Endodermal cell (in vitro differentiated cells): ENCODE data around the gene DCANP1. TPM values are rescaled to one million over a fixed set of nuclear protein-coding genes. Genes with fewer than 3 reads are reported as not detected.

Experiments
- DNase-seq: peaks from one replicate; pipeline ENCODE4 v3.0.0-alpha.2; 2017
- H3K27ac ChIP-seq: 2 replicates; pipeline ENCODE4 v1.5.1; 2013; ENCODE audit warnings: mild to moderate bottlenecking, low read depth, low read length, moderate library complexity
- H3K27me3 ChIP-seq: 2 replicates; pipeline ENCODE4 v1.6.1; 2013; ENCODE audit warnings: mild to moderate bottlenecking, low read length, moderate library complexity; ENCODE audit not compliant: insufficient read depth, control insufficient read depth, poor library complexity, severe bottlenecking
- H3K36me3 ChIP-seq: 2 replicates; pipeline ENCODE4 v1.7.0; 2013; ENCODE audit warnings: mild to moderate bottlenecking, low read length, moderate library complexity; ENCODE audit not compliant: control insufficient read depth, insufficient read depth
- H3K4me1 ChIP-seq: one replicate; pipeline ENCODE4 v1.7.0; 2013; ENCODE audit warnings: low read length; ENCODE audit not compliant: control insufficient read depth, insufficient read depth
- H3K4me3 ChIP-seq: 2 replicates; pipeline ENCODE4 v1.5.1; 2013; ENCODE audit warnings: mild to moderate bottlenecking, low read length, moderate library complexity
- H3K9ac ChIP-seq: 2 replicates; pipeline ENCODE4 v1.6.1; 2013; ENCODE audit warnings: mild to moderate bottlenecking, low read length, moderate library complexity; ENCODE audit not compliant: poor library complexity, severe bottlenecking; ENCODE audit errors: extremely low read depth
- H3K9me3 ChIP-seq: 2 replicates; pipeline ENCODE4 v1.6.1; 2013; ENCODE audit warnings: mild to moderate bottlenecking, low read length, moderate library complexity; ENCODE audit not compliant: control insufficient read depth
- H3K27ac Mint-ChIP-seq: 2 replicates; pipeline ENCODE4 v1.8.0; 2020; ENCODE audit warnings: mixed read lengths
- H3K27me3 Mint-ChIP-seq: 2 replicates; pipeline ENCODE4 v1.8.0; 2021; ENCODE audit warnings: mild to moderate bottlenecking, mixed read lengths; ENCODE audit not compliant: insufficient read depth
- H3K36me3 Mint-ChIP-seq: 2 replicates; pipeline ENCODE4 v1.8.0; 2020; ENCODE audit warnings: low read depth, mixed read lengths
- H3K4me1 Mint-ChIP-seq: 2 replicates; pipeline ENCODE4 v1.8.0; 2020; ENCODE audit warnings: mixed read lengths
- H3K4me3 Mint-ChIP-seq: 2 replicates; pipeline ENCODE4 v1.8.0; 2020; ENCODE audit warnings: mild to moderate bottlenecking, moderate library complexity, mixed read lengths
- H3K9me3 Mint-ChIP-seq: 2 replicates; pipeline ENCODE4 v1.8.0; 2020; ENCODE audit warnings: mild to moderate bottlenecking, mixed read lengths
- CTCF ChIP-seq: fragments of 200-600 bp; sonication (generic); conservative IDR thresholded peaks from 2 replicates; pipeline ENCODE4 v1.5.0; 2021; ENCODE audit warnings: antibody characterized with exemption, mild to moderate bottlenecking
- WGBS, 2 experiments: methylation state at CpG; one replicate each; pipeline versions ENCODE4 v1.1.5 to v1.1.7; 2013; ENCODE audit warnings: missing lambda C conversion rate in 2 of 2, mixed read lengths in 1 of 2; ENCODE audit not compliant: insufficient coverage in 1 of 2, insufficient read length in 1 of 2; 5-methylcytosine and 5-hydroxymethylcytosine counted together
- total RNA-seq, 2 donors: library from RNA; stranded (reverse); fragmentation: NEBNext Ultra II Directional in 1 of 2; extraction: Animal tissue kit (Norgen Biotek cat#: 25700) in 1 of 2; gene quantifications; 2 replicates in 1 of 2; 3 replicates in 1 of 2; pipeline ENCODE4 v1.2.1, GENCODE V29; 2021

Gene DCANP1
- total RNA-seq, 2 donors from 2014 or later: not detected

GRCh38 chr5:135423846-135424168 is 23.3 kb downstream of the DCANP1 start:
- peaks cover 30% of the 10 kb centered on the region for H3K27me3 Mint-ChIP-seq
- peaks cover 12% of the 10 kb centered on the region for H3K4me1 Mint-ChIP-seq
- no peaks in the 10 kb centered on the region for H3K36me3 Mint-ChIP-seq

GRCh38 chr5:135423146-135423845 is 23.9 kb downstream of the DCANP1 start:
- DNase-seq: peak; percentile 48
- H3K9ac ChIP-seq: no peak overlapping the region
- Mint-ChIP-seq H3K4me3 (no peak overlapping the region), H3K4me1 (peaks cover 12% of the 10 kb centered on the region), H3K27me3 (peaks cover 35% of the 10 kb centered on the region), H3K27ac (peak overlapping the region; percentile 45), H3K9me3 (peaks cover 4% of the 10 kb centered on the region), H3K36me3 (no peaks in the 10 kb centered on the region)
- H3K9me3 ChIP-seq: peaks cover 13% of the 10 kb centered on the region
- no peak for TF ChIP-seq CTCF
- H3K27ac ChIP-seq: no peak overlapping the region
- H3K27me3 ChIP-seq: no peaks in the 10 kb centered on the region
- peak overlapping the region; percentile 54 for H3K4me3 ChIP-seq
- H3K4me1 ChIP-seq: peaks cover 8% of the 10 kb centered on the region
- no peaks in the 10 kb centered on the region for H3K36me3 ChIP-seq
- 71 to 81% methylated on average over 4 to 7 of the region's 7 CpGs for WGBS, 2 experiments

More at GRCh38 chr5:135423846-135424168, 23.3 kb downstream of the DCANP1 start:
- H3K27me3 ChIP-seq: no peaks in the 10 kb centered on the region
- no peaks in the 10 kb centered on the region for H3K36me3 ChIP-seq
- peaks cover 9% of the 10 kb centered on the region for H3K9me3 Mint-ChIP-seq
- H3K27ac ChIP-seq: no peak overlapping the region
- peaks cover 17% of the 10 kb centered on the region for H3K9me3 ChIP-seq
- H3K9ac ChIP-seq: no peak overlapping the region
- no peak overlapping the region for H3K27ac Mint-ChIP-seq
- H3K4me3 ChIP-seq: no peak overlapping the region
- WGBS, 2 experiments: 100% methylated on average over 1 of the region's 1 CpG
- no peak overlapping the region for H3K4me3 Mint-ChIP-seq
- peaks cover 8% of the 10 kb centered on the region for H3K4me1 ChIP-seq
- DNase-seq: no peak
- no peak for TF ChIP-seq CTCF

GRCh38 chr5:135422419-135422818 is 24.7 kb downstream of the DCANP1 start:
- H3K4me3 ChIP-seq: no peak overlapping the region
- H3K9me3 ChIP-seq: peaks cover 4% of the 10 kb centered on the region
- Mint-ChIP-seq H3K27me3 (peaks cover 38% of the 10 kb centered on the region), H3K36me3 (no peaks in the 10 kb centered on the region), H3K4me3 (no peak overlapping the region), H3K27ac (no peak overlapping the region), H3K4me1 (peaks cover 12% of the 10 kb centered on the region), H3K9me3 (no peaks in the 10 kb centered on the region)
- H3K27me3 ChIP-seq: no peaks in the 10 kb centered on the region
- no peak overlapping the region for H3K9ac ChIP-seq
- no peak for DNase-seq
- no peak for TF ChIP-seq CTCF
- H3K27ac ChIP-seq: no peak overlapping the region
- peaks cover 8% of the 10 kb centered on the region for H3K4me1 ChIP-seq
- H3K36me3 ChIP-seq: no peaks in the 10 kb centered on the region
